Central memory CD8-positive, alpha-beta T cell (primary cell): ENCODE measurements around the gene IFNA4.
A peak's percentile ranks its signal among the peaks of the same experiment; 100 is the strongest.
"Not testable (repeated sequence)": the region's sequence is repeated elsewhere in the genome, so short reads cannot be mapped to it uniquely, and the experiment has no call there.

Source experiments
- ATAC-seq: fragments of 150-1000 bp; cut with Tn5 transposase; replicated peaks from 2 replicates; pipeline ENCODE4 v1.10.0; 2022; ENCODE audit warnings: mild to moderate bottlenecking, moderate FRiP score, moderate number of reproducible peaks; ENCODE audit not compliant: poor library complexity, severe bottlenecking; ENCODE audit errors: extremely low read depth
- DNase-seq, 2 donors: peaks; one replicate each; pipeline ENCODE4 v3.0.0; 2021; ENCODE audit warnings: low spot score in 2 of 2
- H3K27ac Mint-ChIP-seq: one replicate; pipeline ENCODE4 v1.8.0; 2022; ENCODE audit warnings: low read depth, mild to moderate bottlenecking, moderate library complexity, mixed read lengths
- H3K27me3 Mint-ChIP-seq: one replicate; pipeline ENCODE4 v1.8.0; 2022; ENCODE audit warnings: mixed read lengths
- H3K36me3 Mint-ChIP-seq: one replicate; pipeline ENCODE4 v1.8.0; 2022; ENCODE audit warnings: mild to moderate bottlenecking, moderate library complexity, mixed read lengths; ENCODE audit not compliant: insufficient read depth
- H3K4me1 Mint-ChIP-seq: one replicate; pipeline ENCODE4 v1.8.0; 2022; ENCODE audit warnings: mixed read lengths
- H3K4me3 Mint-ChIP-seq: one replicate; pipeline ENCODE4 v1.8.0; 2022; ENCODE audit warnings: mild to moderate bottlenecking, moderate library complexity, mixed read lengths
- H3K9me3 Mint-ChIP-seq: one replicate; pipeline ENCODE4 v1.8.0; 2022; ENCODE audit warnings: mixed read lengths

The IFNA4 gene

DNA sequence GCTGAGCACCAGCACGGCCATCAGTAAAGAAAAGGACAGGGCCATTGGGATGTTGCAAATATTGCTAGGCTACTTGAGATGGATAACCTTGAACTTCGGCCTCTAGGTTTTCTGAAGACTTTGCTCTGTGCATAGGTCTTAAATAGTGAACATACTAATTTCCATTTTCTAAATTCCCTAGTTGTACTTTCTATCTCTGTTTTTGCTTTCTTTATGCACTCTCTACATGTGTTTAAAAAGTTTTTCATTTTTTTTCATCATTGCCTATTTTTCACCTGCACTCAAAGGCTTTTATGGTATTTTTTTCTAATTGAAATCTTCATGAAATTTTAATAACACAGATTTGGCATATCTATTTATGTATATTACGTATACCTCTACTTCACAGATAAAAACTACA, at the start of gene IFNA4:
Gene IFNA4, minus strand, starts transcription at position 101 of the 400 bp plus-strand sequence. Its CDS starts 56 bp downstream, at position 45.
- not testable (repeated sequence) for H3K36me3 Mint-ChIP-seq, ATAC-seq, DNase-seq, H3K9me3 Mint-ChIP-seq, H3K4me3 Mint-ChIP-seq, H3K27ac Mint-ChIP-seq, H3K27me3 Mint-ChIP-seq
- peaks cover 13% of the 10 kb centered on the region for H3K4me1 Mint-ChIP-seq

DNA sequence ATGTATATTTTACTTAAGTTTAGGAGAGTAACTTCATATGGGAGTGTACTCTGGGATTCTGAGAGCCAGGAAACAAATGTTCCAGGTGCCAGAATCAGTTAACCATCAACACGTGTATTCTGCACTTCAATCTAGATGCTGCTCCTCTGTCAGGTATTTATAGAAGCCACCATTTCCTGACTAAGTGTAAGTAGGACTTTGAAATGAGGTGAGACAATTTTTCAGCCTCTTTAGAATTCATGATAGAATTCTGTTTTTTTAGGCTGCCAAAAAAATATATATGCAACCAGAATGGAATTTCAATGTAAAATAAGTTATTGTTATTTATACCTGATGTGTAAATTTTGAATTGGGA, 49.0 kb upstream of the IFNA4 start:
- not testable (repeated sequence) for H3K4me3 Mint-ChIP-seq

DNA sequence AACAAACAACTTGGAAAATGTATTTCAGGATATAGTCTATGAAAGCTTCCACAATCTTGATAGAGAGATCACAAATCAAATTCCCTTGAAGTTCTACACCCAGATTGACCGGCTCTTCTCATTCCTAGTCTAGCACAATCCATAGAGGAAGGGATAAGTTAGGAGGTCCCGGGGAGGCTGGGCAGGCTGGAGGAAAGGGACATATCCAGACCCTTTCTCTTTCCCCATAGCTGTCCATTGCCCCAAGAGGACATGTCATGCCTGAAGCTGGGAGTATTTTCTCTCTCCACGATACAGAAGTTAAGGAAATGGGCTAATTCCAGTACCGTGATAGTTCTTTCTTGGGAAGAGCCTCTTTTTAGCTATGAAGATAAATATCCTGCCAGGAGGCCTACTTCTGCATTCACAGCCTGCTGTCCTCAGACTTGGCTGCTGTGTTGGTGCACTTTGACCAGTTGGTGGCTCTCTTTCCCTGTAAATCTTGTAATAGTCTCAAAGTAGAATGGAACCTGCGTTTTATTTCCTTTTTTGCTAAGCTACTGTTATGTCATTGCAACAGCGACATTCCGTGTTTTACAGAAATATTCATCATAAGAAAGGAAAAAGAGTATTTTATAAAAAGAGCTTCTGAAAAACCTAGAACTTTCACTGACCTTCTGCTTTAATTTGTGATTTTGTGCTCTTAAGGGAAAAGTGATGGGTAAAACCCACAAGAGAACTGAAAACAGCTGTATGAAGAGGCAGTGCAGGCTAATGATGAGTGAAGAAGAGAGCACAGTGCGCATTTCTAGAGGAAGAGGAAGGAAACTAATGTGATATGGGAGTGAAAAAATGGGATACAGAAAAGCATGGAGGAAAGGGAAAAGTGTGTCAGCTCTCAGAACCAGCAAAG, 48.3 kb upstream of the IFNA4 start:
- DNase-seq, H3K4me3 Mint-ChIP-seq, H3K27ac Mint-ChIP-seq, H3K4me1 Mint-ChIP-seq, H3K36me3 Mint-ChIP-seq, H3K9me3 Mint-ChIP-seq: not testable (repeated sequence)
- peak; percentile 52 for ATAC-seq
- peaks cover 33% of the 10 kb centered on the region for H3K27me3 Mint-ChIP-seq

More for the DNA sequence above, 49.0 kb upstream of the IFNA4 start:
- H3K36me3 Mint-ChIP-seq, H3K9me3 Mint-ChIP-seq, H3K27ac Mint-ChIP-seq, H3K4me1 Mint-ChIP-seq, DNase-seq: not testable (repeated sequence)
- peak; percentile 52 for ATAC-seq
- H3K27me3 Mint-ChIP-seq: peaks cover 35% of the 10 kb centered on the region

DNA sequence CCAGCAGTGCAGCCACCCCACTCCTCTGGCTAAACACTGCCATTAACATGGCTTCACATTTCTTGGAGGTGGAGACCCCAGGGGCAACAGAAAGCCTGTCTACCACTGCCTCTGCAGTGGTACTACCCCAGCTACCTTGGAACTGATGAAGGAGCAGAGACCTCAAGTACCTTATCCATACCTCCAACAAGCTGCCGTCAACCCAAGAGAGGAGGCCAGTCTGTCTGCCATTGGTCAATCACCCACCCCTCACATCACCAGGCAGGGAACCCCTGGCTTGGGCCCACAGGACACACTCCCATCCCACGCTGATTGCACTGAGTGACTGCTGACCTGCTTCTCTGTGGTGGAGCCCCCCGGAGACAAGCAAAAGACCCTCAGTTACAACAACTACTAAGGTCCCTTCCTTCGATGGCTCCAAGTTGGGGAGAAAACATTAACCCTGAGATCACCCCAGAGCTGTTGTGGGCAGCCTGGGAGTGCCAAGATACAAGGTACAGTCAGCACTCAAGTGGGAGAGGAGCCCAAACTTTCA, 46.8 kb upstream of the IFNA4 start:
- ATAC-seq (no peak), DNase-seq (no peak)
- H3K36me3 Mint-ChIP-seq: no peaks in the 10 kb centered on the region
- H3K9me3 Mint-ChIP-seq: no peaks in the 10 kb centered on the region
- no peak overlapping the region for H3K4me3 Mint-ChIP-seq
- no peak overlapping the region for H3K27ac Mint-ChIP-seq
- H3K4me1 Mint-ChIP-seq: peaks cover 5% of the 10 kb centered on the region
- H3K27me3 Mint-ChIP-seq: peaks cover 23% of the 10 kb centered on the region

DNA sequence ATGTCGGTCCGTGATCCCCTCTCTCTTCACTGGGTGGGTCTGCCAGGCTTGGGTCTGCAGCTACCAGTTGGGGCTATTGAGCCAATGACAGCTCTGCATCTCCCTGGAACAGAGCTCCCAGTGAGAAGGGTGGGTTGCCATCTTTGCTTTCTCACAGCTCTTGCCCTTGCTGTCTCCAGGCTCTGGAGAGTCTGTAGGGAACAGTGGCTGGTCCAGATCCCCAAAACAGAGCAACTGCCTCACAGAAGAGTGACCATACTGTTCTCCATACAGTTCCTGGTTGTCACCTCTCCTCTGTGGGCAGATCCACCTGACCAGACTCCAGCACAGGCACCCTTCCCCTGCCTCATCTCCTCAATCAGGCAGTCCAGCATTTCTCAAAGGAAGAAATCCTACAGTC, 45.9 kb upstream of the IFNA4 start:
- Mint-ChIP-seq H3K27me3 (peaks cover 18% of the 10 kb centered on the region), H3K36me3 (no peaks in the 10 kb centered on the region), H3K27ac (no peak overlapping the region), H3K9me3 (no peaks in the 10 kb centered on the region), H3K4me3 (no peak overlapping the region), H3K4me1 (peaks cover 5% of the 10 kb centered on the region)
- ATAC-seq: no peak
- no peak for DNase-seq

DNA sequence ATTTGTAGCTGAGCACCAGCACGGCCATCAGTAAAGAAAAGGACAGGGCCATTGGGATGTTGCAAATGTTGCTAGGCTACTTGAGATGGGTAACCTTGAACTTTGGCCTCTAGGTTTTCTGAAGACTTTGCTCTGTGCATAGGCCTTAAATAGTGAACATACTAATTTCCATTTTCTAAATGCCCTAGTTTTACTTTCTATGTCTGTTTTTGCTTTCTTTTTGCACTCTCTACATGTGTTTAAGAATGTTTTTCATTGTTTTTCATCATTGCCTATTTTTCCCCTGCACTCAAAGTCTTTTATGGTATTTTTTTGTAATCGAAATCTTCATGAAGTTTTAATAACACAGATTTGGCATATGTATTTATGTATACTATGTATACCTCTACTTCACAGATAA, 40.7 kb upstream of the IFNA4 start, which contains the start of gene IFNA17:
Gene IFNA17, minus strand, starts transcription at position 101 of the 400 bp plus-strand sequence. Its CDS starts 49 bp downstream, at position 52.
- no peak for ATAC-seq
- no peak within 1 kb of the TSS for H3K27ac Mint-ChIP-seq
- no peaks in the 10 kb centered on the region for H3K9me3 Mint-ChIP-seq
- no peaks in the 10 kb centered on the region for H3K36me3 Mint-ChIP-seq
- H3K4me1 Mint-ChIP-seq: no peaks in the 10 kb centered on the region
- no peak for DNase-seq
- H3K4me3 Mint-ChIP-seq: no peak within 1 kb of the TSS
- peaks cover 10% of the 10 kb centered on the region for H3K27me3 Mint-ChIP-seq

DNA sequence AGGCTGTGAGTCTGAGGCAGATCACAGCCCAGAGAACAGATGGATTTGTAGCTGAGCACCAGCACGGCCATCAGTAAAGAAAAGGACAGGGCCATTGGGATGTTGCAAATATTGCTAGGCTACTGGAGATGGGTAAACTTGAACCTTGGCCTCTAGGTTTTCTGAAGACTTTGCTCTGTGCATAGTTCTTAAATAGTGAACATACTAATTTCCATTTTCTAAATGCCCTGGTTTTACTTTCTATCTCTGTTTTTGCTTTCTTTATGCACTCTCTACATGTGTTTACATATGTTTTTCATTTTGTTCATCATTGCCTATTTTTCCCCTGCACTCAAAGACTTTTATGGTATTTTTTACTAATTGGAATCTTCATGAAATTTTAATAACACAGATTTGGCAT, 29.8 kb upstream of the IFNA4 start, which contains the start of gene IFNA16:
Gene IFNA16, minus strand, starts transcription at position 101 of the 400 bp plus-strand sequence. Its CDS starts 6 bp downstream, at position 95.
- not testable (repeated sequence) for DNase-seq

DNA sequence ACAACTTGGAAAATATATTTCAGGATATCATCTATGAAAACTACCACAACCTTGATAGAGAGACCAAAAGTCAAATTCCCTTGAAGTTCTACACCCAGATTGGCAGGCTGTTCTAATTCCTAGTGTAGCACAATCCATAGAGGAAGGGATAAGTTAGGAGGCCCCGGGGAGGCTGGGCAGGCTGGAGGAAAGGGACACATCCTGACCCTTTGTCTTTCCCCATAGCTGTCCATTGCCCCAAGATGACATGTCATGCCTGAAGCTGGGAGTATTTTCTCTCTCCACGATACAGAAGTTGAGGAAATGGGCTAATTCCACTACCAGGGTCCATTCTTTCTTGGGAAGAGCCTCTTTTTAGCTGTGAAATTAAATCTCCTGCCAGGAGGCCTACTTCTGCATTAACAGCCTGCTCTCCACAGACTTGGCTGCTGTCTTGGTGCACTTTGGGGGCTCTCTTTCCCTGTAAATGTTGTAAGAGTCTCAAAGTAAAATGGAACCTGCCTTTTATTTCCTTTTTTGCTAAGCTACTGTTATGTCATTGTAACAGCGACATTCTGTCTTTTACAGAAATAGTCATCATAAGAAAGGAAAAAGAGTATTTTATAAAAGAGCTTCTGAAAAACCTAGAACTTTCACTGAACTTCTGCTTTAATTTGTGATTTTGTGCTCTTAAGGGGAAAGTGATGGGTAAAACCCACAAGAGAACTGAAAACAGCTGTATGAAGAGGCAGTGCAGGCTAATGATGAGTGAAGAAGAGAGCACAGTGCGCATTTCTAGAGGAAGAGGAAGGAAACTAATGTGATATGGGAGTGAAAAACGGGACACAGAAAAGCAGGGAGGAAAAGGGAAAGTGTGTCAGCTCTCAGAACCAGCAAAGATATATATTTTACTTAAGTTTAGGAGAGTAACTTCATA, 26.3 kb upstream of the IFNA4 start:
- peaks cover 39% of the 10 kb centered on the region for H3K27me3 Mint-ChIP-seq
- ATAC-seq: peak; percentile 43
- not testable (repeated sequence) for H3K36me3 Mint-ChIP-seq, H3K27ac Mint-ChIP-seq, H3K9me3 Mint-ChIP-seq, DNase-seq, H3K4me1 Mint-ChIP-seq, H3K4me3 Mint-ChIP-seq

More for the DNA sequence above, 29.8 kb upstream of the IFNA4 start, which contains the start of gene IFNA16:
- H3K36me3 Mint-ChIP-seq, H3K4me1 Mint-ChIP-seq, H3K4me3 Mint-ChIP-seq, ATAC-seq, H3K9me3 Mint-ChIP-seq, H3K27ac Mint-ChIP-seq: not testable (repeated sequence)
- peaks cover 62% of the 10 kb centered on the region for H3K27me3 Mint-ChIP-seq

DNA sequence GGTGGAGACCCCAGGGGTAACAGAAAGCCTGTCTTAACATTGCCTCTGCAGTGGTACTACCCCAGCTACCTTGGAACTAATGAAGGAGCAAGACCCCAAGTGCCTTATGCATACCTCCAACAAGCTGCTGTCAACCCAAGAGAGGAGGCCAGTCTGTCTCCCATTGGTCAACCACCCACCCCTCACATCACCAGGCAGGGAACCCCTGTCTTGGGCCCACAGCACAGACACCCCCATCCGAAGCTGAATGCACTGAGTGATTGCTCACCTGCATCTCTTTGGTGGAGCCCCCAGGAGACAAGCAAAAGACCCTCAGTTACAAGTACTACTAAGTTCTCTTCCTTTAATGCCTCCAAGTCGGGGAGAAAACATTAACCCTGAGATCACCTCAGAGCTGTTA, 24.8 kb upstream of the IFNA4 start:
- not testable (repeated sequence) for ATAC-seq, H3K9me3 Mint-ChIP-seq, DNase-seq

DNA sequence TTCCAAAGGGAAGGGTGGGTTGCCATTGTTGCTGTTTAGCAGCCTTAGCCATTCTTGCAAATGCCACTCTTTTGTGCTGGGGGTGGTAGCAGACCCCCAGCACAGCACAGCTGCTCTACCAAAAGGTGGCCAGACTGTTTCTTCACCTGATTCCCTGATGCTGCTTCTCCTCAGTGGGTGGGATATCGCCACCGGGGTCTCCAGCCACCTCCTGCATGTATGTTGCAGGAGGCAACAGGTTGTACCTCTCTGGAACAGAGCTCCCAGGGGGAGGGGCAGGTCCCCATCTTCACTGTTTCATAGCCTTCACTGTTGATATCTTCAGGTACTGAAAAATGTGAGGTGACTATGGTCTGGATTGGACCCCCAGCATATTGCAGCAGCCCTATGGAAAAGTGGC, 23.4 kb upstream of the IFNA4 start:
- not testable (repeated sequence) for H3K4me1 Mint-ChIP-seq, ATAC-seq, H3K27ac Mint-ChIP-seq, H3K4me3 Mint-ChIP-seq, H3K36me3 Mint-ChIP-seq, H3K9me3 Mint-ChIP-seq, DNase-seq
- peaks cover 33% of the 10 kb centered on the region for H3K27me3 Mint-ChIP-seq

More for the DNA sequence above, 24.8 kb upstream of the IFNA4 start:
- not testable (repeated sequence) for H3K36me3 Mint-ChIP-seq, H3K4me3 Mint-ChIP-seq, H3K4me1 Mint-ChIP-seq, H3K27ac Mint-ChIP-seq
- peaks cover 34% of the 10 kb centered on the region for H3K27me3 Mint-ChIP-seq

DNA sequence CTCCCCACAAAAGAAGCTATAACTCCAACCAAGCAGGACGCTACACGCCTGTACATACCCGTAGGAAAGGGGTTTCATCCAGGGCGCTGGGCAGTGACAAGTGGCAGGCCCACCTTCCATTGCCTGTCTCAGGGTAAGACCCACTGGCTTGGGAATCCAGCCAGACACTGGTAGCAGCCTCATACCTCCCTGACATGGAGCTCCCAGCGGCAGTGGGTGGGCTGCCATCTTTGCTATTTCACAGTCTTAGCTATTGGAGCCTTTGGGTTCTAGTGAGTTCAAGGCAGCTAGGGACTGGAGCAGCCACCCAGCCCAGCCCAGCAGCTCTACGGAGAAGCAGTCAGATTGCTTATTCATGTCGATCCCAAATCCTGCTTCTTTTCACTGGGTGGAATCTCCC, 22.9 kb upstream of the IFNA4 start:
- ATAC-seq (no peak), DNase-seq (no peak)
- Mint-ChIP-seq H3K27me3 (peaks cover 33% of the 10 kb centered on the region), H3K27ac (no peak overlapping the region), H3K4me3 (no peak overlapping the region), H3K9me3 (no peaks in the 10 kb centered on the region), H3K4me1 (peaks cover 6% of the 10 kb centered on the region), H3K36me3 (no peaks in the 10 kb centered on the region)

DNA sequence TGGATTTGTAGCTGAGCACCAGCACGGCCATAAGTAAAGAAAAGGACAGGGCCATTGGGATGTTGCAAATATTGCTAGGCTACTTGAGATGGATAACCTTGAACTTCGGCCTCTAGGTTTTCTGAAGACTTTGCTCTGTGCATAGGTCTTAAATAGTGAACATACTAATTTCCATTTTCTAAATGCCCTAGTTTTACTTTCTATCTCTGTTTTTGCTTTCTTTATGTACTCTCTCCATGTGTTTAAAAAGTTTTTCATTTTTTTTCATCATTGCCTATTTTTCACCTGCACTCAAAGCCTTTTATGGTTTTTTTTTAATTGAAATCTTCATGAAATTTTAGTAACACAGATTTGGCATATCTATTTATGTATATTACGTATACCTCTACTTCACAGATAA, 19.7 kb upstream of the IFNA4 start, which contains the start of gene IFNA10:
Gene IFNA10, minus strand, starts transcription at position 101 of the 400 bp plus-strand sequence. Its CDS starts 46 bp downstream, at position 55.
- not testable (repeated sequence) for H3K27ac Mint-ChIP-seq, H3K36me3 Mint-ChIP-seq, H3K4me1 Mint-ChIP-seq, DNase-seq, H3K4me3 Mint-ChIP-seq, H3K9me3 Mint-ChIP-seq, ATAC-seq
- peaks cover 30% of the 10 kb centered on the region for H3K27me3 Mint-ChIP-seq
